Measurements from ENCODE around the gene RAD18. TPM values are rescaled to one million over a fixed set of nuclear protein-coding genes. Genes with fewer than 3 reads are reported as not detected.

The RAD18 gene
- total RNA-seq, 1 donor = 7.6 TPM

GRCh38 chr3:8976540-8977182 is 13.4 kb upstream of the RAD18 start:
- H3K27ac ChIP-seq (ENCODE audit: low read depth, low read length) = no peak overlapping the region
- peaks cover 3% of the 10 kb centered on the region for H3K9me3 ChIP-seq (ENCODE audit: low read depth, low read length)
- no peak overlapping the region for H3K4me2 ChIP-seq (ENCODE audit: insufficient read depth, low read length)
- no peaks in the 10 kb centered on the region for H3K79me2 ChIP-seq (ENCODE audit: insufficient read depth, low read length)
- no peaks in the 10 kb centered on the region for H3K4me1 ChIP-seq (ENCODE audit: insufficient read depth, low read length)
- DNase-seq (ENCODE audit: insufficient read length, low spot score, missing footprints) = no peak
- H3K4me3 ChIP-seq (ENCODE audit: insufficient read depth, low read length) = no peak overlapping the region
- H4K20me1 ChIP-seq (ENCODE audit: insufficient read depth, low read length) = no peaks in the 10 kb centered on the region
- no peaks in the 10 kb centered on the region for H3K36me3 ChIP-seq (ENCODE audit: insufficient read depth, low read length)
- H3K27me3 ChIP-seq (ENCODE audit: insufficient read depth, low read length) = peaks cover 19% of the 10 kb centered on the region
- TF ChIP-seq CTCF (IDR thresholded peaks at IDR 0.05; ENCODE audit: extremely low read depth, low read depth, low read length) = no peak
- H2AFZ ChIP-seq (ENCODE audit: low read length) = no peak overlapping the region

- H3K36me3 ChIP-seq (ENCODE audit: insufficient read depth, low read length) = no peaks in the 10 kb centered on the region
- H3K27ac ChIP-seq (ENCODE audit: low read depth, low read length) = no peak overlapping the region
- H2AFZ ChIP-seq (ENCODE audit: low read length) = no peak overlapping the region
- H3K4me1 ChIP-seq (ENCODE audit: insufficient read depth, low read length) = no peaks in the 10 kb centered on the region
- peaks cover 12% of the 10 kb centered on the region for H3K27me3 ChIP-seq (ENCODE audit: insufficient read depth, low read length)
- H4K20me1 ChIP-seq (ENCODE audit: insufficient read depth, low read length) = no peaks in the 10 kb centered on the region
- no peak overlapping the region for H3K4me2 ChIP-seq (ENCODE audit: insufficient read depth, low read length)
- TF ChIP-seq CTCF (IDR thresholded peaks at IDR 0.05; ENCODE audit: extremely low read depth, low read depth, low read length) = no peak
- H3K4me3 ChIP-seq (ENCODE audit: insufficient read depth, low read length) = no peak overlapping the region
- DNase-seq (ENCODE audit: insufficient read length, low spot score, missing footprints) = no peak
- H3K9me3 ChIP-seq (ENCODE audit: low read depth, low read length) = peaks cover 3% of the 10 kb centered on the region
- no peaks in the 10 kb centered on the region for H3K79me2 ChIP-seq (ENCODE audit: insufficient read depth, low read length)
Observed at GRCh38 chr3:8975081-8976020, 12.1 kb upstream of the RAD18 start.

GRCh38 chr3:8974458-8974857 is 11.2 kb upstream of the RAD18 start:
- no peak for TF ChIP-seq CTCF (IDR thresholded peaks at IDR 0.05; ENCODE audit: extremely low read depth, low read depth, low read length)
- Histone ChIP-seq H3K4me3 (ENCODE audit: insufficient read depth, low read length) (no peak overlapping the region), H3K36me3 (ENCODE audit: insufficient read depth, low read length) (no peaks in the 10 kb centered on the region), H2AFZ (ENCODE audit: low read length) (no peak overlapping the region), H3K9me3 (ENCODE audit: low read depth, low read length) (peaks cover 3% of the 10 kb centered on the region), H3K79me2 (ENCODE audit: insufficient read depth, low read length) (no peaks in the 10 kb centered on the region), H3K27ac (ENCODE audit: low read depth, low read length) (no peak overlapping the region), H3K27me3 (ENCODE audit: insufficient read depth, low read length) (peaks cover 9% of the 10 kb centered on the region), H4K20me1 (ENCODE audit: insufficient read depth, low read length) (no peaks in the 10 kb centered on the region), H3K4me1 (ENCODE audit: insufficient read depth, low read length) (no peaks in the 10 kb centered on the region), H3K4me2 (ENCODE audit: insufficient read depth, low read length) (no peak overlapping the region)
- no peak for DNase-seq (ENCODE audit: insufficient read length, low spot score, missing footprints)

GRCh38 chr3:8972639-8973038 is 9.4 kb upstream of the RAD18 start:
- no peaks in the 10 kb centered on the region for H3K79me2 ChIP-seq (ENCODE audit: insufficient read depth, low read length)
- H3K4me1 ChIP-seq (ENCODE audit: insufficient read depth, low read length) = no peaks in the 10 kb centered on the region
- H3K4me3 ChIP-seq (ENCODE audit: insufficient read depth, low read length) = no peak overlapping the region
- H2AFZ ChIP-seq (ENCODE audit: low read length) = no peak overlapping the region
- H3K36me3 ChIP-seq (ENCODE audit: insufficient read depth, low read length) = no peaks in the 10 kb centered on the region
- no peak overlapping the region for H3K27ac ChIP-seq (ENCODE audit: low read depth, low read length)
- no peaks in the 10 kb centered on the region for H4K20me1 ChIP-seq (ENCODE audit: insufficient read depth, low read length)
- no peak for DNase-seq (ENCODE audit: insufficient read length, low spot score, missing footprints)
- TF ChIP-seq CTCF (IDR thresholded peaks at IDR 0.05; ENCODE audit: extremely low read depth, low read depth, low read length) = no peak
- H3K4me2 ChIP-seq (ENCODE audit: insufficient read depth, low read length) = no peak overlapping the region
- peaks cover 10% of the 10 kb centered on the region for H3K27me3 ChIP-seq (ENCODE audit: insufficient read depth, low read length)
- H3K9me3 ChIP-seq (ENCODE audit: low read depth, low read length) = no peaks in the 10 kb centered on the region
